Esophagus muscularis mucosa (tissue), 4 donors: Measurements from ENCODE around the gene WDR20.

Experiments used
- EP300 ChIP-seq: sonication (generic); formaldehyde crosslinking; IDR thresholded peaks from one replicate; pipeline ENCODE4 v1.6.1; 2017; ENCODE audit warnings: antibody characterized with exemption
- POLR2A ChIP-seq: fragments of 450-650 bp; IDR thresholded peaks from one replicate; pipeline ENCODE4 v1.6.1; 2017; ENCODE audit warnings: antibody characterized with exemption, moderate library complexity, mild to moderate bottlenecking, low read depth
- TF ChIP-seq, protein P1 (sequence below), 3 experiments: fragments of 200-600 bp in 2 of 3; fragments of 450-650 bp in 1 of 3; sonication (generic) in 2 of 3; IDR thresholded peaks; one replicate each; pipeline ENCODE4 v1.5.1; 2017 to 2019; ENCODE audit warnings: antibody characterized with exemption in 3 of 3, mild to moderate bottlenecking in 2 of 3, moderate library complexity in 1 of 3

DNA sequence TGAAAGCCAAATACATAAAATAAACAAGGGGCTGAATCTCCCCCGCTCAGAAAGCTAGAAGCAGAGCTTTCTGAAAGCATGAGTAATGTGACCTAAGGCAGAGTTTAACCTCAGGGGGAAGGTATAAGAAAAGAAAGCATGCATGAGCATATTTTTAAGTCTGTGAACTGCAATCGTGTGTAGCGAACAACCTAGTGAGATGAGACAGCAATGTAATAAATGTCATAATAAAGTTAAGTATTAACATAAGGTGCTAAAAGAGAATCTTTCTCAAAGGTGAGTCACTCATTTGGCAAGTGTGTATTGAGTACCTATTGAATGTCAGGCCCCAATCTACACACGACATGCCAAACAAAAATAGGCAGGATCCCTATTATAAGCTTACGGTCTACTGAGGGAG lies 14.2 kb upstream of the WDR20 start:
- TF ChIP-seq POLR2A (no peak), EP300 (no peak)
- TF ChIP-seq, protein P1, sequence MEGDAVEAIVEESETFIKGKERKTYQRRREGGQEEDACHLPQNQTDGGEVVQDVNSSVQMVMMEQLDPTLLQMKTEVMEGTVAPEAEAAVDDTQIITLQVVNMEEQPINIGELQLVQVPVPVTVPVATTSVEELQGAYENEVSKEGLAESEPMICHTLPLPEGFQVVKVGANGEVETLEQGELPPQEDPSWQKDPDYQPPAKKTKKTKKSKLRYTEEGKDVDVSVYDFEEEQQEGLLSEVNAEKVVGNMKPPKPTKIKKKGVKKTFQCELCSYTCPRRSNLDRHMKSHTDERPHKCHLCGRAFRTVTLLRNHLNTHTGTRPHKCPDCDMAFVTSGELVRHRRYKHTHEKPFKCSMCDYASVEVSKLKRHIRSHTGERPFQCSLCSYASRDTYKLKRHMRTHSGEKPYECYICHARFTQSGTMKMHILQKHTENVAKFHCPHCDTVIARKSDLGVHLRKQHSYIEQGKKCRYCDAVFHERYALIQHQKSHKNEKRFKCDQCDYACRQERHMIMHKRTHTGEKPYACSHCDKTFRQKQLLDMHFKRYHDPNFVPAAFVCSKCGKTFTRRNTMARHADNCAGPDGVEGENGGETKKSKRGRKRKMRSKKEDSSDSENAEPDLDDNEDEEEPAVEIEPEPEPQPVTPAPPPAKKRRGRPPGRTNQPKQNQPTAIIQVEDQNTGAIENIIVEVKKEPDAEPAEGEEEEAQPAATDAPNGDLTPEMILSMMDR (IDR thresholded peaks at IDR 0.05): no peak
